Activated naive CD4-positive, alpha-beta T cell treated with anti-CD3 and anti-CD28 coated beads, Interleukin-2, amount 50 U/mL, for 24 hours (primary cell): ENCODE results near the gene RFC4.

ENCODE experiments used
- H3K27ac Mint-ChIP-seq: one replicate; pipeline ENCODE4 v1.8.0; 2021; ENCODE audit warnings: mild to moderate bottlenecking, mixed read lengths
- H3K27me3 Mint-ChIP-seq: one replicate; pipeline ENCODE4 v1.8.0; 2021; ENCODE audit warnings: mixed read lengths
- H3K36me3 Mint-ChIP-seq: one replicate; pipeline ENCODE4 v1.8.0; 2021; ENCODE audit warnings: mixed read lengths
- H3K4me1 Mint-ChIP-seq: one replicate; pipeline ENCODE4 v1.8.0; 2021; ENCODE audit warnings: mixed read lengths
- H3K4me3 Mint-ChIP-seq: one replicate; pipeline ENCODE4 v1.8.0; 2021; ENCODE audit warnings: mild to moderate bottlenecking, mixed read lengths
- H3K9me3 Mint-ChIP-seq: one replicate; pipeline ENCODE4 v1.8.0; 2021; ENCODE audit warnings: mixed read lengths

RFC4 gene

DNA sequence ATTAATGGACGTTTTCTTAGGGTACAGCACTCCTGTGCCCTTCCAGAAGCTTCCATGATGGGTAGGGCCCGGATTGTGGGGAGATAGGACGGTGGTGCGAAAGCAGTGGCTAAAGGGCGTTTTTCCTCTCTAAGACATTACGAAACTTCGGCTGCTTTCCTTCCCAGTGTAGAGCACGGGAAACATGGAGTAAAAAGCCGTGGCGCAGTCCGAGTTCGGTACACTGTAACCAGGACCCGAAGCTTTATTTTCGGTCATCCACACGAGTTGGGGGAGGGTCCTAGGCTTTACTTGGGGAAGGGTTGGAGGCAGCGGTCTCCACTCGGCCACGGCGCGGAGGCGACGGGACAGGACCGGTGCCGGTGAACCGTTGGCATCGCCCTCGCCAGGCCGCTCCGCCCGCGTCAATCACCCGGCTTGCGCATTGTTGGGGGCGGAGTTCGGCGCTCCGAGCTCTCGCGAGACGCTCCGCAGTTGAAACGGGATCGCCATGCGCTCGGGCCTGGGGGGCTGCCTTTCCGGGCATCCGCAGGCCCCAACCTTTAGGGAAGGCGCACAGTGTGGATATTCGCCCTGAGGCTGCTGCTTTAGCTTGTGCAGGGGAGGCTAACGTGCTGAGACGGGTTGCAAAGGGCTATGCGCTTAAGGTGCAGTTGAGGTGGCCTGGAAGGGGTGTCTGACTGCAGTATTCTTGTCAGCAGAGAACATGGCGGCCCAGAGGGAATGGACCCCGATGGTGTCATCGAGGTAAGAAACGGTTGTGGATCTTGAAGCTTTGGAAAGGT is 22.4 kb downstream of the RFC4 start:
- Mint-ChIP-seq H3K4me3 (peak overlapping the region; percentile 97), H3K36me3 (peaks cover 47% of the 10 kb centered on the region), H3K4me1 (peaks cover 44% of the 10 kb centered on the region), H3K27me3 (no peaks in the 10 kb centered on the region), H3K9me3 (no peaks in the 10 kb centered on the region), H3K27ac (peak overlapping the region; percentile 98)

DNA sequence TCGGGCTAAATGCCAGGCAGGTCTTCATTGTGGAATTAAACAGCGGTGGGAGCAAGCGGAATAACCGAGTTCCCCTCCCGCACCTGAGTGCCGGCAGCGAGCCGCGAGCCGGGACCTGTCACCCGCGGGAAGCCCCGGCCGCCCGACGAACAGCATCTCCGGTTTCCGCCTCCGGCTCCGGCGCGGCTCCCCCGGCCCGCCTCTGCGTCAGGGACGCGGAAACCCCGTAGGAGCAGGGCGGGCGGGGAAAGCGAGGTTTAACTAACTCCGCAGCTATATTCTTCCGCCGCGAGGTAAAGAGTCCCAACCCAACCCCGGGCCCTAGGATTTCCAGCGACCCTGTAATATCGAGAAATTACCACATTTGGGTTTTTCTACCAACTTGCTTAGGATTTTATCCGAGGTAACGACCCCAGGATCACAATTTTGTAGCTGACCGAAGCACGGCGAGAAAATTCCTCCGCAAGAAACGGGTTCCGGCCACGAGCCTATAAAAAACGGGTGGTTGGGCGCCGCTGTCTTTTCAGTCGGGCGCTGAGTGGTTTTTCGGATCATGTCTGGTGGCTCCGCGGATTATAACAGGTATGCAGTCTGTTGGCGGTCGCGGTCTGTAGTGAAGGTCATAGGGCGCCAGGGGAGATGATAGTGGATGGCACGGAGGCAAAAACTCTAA is 23.1 kb downstream of the RFC4 start, which contains the start of gene EIF4A2:
EIF4A2 (plus strand) TSS at position 520 of the 673 bp plus-strand sequence; CDS start at position 554, 34 bp downstream.
- Mint-ChIP-seq H3K4me1 (peaks cover 36% of the 10 kb centered on the region), H3K27ac (peak within 1 kb of the TSS; percentile 98), H3K27me3 (no peaks in the 10 kb centered on the region), H3K36me3 (peaks cover 41% of the 10 kb centered on the region), H3K9me3 (no peaks in the 10 kb centered on the region), H3K4me3 (peak within 1 kb of the TSS; percentile 97)

DNA sequence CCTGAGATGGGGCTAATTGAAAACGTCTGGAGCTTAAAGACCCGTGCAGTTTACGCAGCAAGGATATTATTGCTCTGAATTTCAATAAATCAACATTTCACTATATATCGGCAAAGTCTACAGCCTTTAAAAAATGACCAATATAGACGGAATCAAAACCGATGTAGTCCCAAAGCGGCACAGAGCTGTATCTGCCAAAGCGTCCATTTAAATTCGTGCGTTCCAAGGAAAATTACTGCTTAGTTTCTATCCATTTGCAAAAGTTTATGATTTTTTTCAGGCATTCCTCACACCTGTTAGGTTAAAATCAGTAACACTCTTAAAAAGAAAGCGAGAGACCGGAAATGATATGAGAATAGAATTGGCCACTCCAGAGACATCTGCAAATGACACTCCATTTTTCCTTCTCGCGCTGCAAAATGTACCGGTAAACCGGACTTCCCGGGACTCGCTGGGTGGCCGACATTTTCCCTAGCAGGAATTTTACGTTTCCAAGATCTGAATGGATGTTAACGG is 23.7 kb downstream of the RFC4 start:
- peak overlapping the region; percentile 98 for H3K27ac Mint-ChIP-seq
- no peaks in the 10 kb centered on the region for H3K27me3 Mint-ChIP-seq
- peak overlapping the region; percentile 97 for H3K4me3 Mint-ChIP-seq
- peaks cover 35% of the 10 kb centered on the region for H3K36me3 Mint-ChIP-seq
- no peaks in the 10 kb centered on the region for H3K9me3 Mint-ChIP-seq
- H3K4me1 Mint-ChIP-seq: peaks cover 30% of the 10 kb centered on the region

DNA sequence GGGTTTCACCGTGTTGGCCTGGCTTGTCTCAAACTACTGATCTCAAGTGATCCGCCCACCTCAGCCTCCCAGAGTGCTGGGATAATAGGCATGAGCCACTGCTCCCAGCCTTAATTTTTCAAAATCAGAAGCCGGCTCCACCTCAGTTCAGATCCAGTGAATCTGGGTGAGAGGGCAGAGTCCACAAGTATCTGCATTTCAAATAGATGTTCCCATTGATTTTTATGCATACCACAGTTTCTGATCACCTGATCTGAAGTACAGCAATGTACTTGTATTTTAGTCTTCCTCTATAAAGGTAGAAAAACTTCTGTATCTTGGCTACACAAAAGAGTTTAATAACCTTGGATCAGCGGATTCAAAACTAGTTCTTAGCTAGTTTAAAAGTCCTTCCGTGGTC is 27.1 kb downstream of the RFC4 start:
- Mint-ChIP-seq H3K36me3 (peaks cover 6% of the 10 kb centered on the region), H3K27ac (no peak overlapping the region), H3K4me3 (no peak overlapping the region), H3K4me1 (peaks cover 7% of the 10 kb centered on the region), H3K27me3 (no peaks in the 10 kb centered on the region), H3K9me3 (no peaks in the 10 kb centered on the region)

DNA sequence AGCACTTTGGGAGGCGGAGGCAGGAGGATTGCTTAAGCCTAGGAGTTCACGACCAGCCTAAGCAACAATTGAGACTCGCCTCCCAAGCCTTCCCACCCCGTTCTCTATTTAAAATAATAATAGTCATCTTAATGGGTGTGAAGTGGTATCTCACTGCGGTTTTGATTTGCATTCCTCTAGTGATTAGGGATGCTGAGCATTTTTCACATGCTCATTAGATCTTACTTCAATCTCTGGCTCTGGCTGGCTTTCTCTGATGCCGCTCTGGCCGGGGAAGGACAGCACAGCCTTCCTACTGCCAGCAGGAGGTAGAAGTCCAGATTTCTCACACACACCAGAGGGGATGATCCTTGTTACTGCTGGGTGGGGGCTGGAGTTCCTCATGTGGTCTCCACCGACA is 30.3 kb downstream of the RFC4 start:
- Mint-ChIP-seq H3K4me1 (peaks cover 19% of the 10 kb centered on the region), H3K27me3 (no peaks in the 10 kb centered on the region), H3K36me3 (no peaks in the 10 kb centered on the region), H3K27ac (no peak overlapping the region), H3K4me3 (no peak overlapping the region), H3K9me3 (no peaks in the 10 kb centered on the region)

DNA sequence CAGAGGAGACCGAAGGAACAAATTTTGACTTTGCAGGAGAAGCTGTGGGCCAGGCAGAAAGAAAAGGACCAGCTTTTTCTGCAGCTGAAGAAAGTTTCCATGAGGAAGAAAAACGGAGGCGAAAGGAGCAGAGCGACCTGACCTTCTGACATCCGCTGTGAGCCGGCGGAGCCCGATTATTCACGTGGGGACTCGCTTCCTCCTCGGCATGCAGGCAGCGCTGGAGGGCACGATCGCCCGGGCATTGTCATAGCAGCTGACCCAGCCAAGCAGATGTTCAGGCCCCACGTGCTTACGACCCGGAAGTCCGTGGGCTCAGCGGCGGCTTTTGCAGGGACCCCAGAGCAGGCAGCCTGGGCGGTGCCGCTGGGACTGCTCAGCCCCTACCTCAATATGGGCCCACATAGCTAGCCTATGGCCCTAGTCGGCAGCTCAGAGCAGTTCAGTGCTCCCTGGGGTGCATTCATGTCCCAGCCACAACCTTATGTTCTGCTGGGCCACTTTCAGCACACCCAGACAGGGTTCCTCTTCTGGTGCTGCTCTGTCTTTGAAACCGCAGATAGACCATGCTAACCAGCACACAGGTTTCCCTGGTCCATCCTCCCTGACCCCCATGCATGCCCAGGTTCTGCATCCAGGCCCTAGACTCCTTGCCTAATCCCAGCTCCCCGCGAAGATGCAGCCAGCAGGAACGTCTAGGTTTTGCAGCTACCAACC is 33.4 kb downstream of the RFC4 start:
- no peaks in the 10 kb centered on the region for H3K36me3 Mint-ChIP-seq
- peak overlapping the region; percentile 95 for H3K27ac Mint-ChIP-seq
- H3K9me3 Mint-ChIP-seq: no peaks in the 10 kb centered on the region
- H3K27me3 Mint-ChIP-seq: no peaks in the 10 kb centered on the region
- peak overlapping the region; percentile 92 for H3K4me3 Mint-ChIP-seq
- peaks cover 19% of the 10 kb centered on the region for H3K4me1 Mint-ChIP-seq

DNA sequence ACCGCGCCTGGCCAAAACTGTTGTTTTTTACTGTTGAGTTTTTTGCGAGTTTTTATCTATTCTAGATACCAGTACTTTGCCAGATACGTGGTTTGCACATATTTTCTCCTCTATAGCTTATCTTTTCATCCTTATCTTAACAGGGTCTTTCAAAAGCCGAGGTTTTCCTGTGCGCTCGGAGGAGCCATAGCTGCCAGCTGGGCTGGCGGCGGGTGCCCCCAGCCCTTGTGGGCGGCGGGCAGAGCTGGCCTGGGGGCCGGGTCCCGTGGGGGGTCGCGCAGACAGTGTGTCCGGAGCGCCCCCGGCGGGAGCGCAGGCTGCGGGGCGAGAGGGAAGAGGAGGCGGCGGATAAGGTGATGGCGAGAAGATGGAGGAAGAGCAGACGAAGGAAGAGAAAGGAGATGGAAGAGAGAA is 34.0 kb downstream of the RFC4 start:
- Mint-ChIP-seq H3K4me3 (peak overlapping the region; percentile 92), H3K27ac (peak overlapping the region; percentile 95), H3K9me3 (no peaks in the 10 kb centered on the region), H3K36me3 (no peaks in the 10 kb centered on the region), H3K27me3 (no peaks in the 10 kb centered on the region), H3K4me1 (peaks cover 19% of the 10 kb centered on the region)

DNA sequence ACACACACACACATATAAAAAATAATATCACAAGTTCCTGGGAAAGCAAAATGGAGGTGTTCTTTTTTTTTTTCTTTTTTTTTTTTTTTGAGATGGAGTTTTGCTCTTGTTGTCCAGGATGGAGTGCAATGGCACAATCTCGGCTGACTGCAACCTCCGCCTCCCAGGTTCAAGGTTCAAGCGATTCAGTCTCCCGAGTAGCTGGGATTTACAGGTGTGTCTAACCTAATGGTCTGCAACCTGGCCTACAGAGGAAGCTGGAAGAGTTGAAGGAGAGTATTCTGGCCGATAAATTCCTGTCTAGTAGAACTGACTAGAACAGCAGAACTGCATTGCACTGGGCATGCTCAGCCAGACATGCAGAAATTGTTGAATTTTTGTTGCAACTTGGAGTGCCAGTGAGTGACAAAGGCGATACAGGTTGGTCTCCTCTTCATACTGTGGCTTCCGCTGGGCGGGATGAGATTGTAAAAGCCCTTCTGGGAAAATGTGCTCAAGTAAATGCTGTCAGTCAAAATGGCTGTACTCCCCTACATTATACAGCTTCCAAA is 45.3 kb downstream of the RFC4 start:
- Mint-ChIP-seq H3K27me3 (no peaks in the 10 kb centered on the region), H3K27ac (no peak overlapping the region), H3K36me3 (no peaks in the 10 kb centered on the region), H3K9me3 (no peaks in the 10 kb centered on the region), H3K4me1 (no peaks in the 10 kb centered on the region), H3K4me3 (no peak overlapping the region)

DNA sequence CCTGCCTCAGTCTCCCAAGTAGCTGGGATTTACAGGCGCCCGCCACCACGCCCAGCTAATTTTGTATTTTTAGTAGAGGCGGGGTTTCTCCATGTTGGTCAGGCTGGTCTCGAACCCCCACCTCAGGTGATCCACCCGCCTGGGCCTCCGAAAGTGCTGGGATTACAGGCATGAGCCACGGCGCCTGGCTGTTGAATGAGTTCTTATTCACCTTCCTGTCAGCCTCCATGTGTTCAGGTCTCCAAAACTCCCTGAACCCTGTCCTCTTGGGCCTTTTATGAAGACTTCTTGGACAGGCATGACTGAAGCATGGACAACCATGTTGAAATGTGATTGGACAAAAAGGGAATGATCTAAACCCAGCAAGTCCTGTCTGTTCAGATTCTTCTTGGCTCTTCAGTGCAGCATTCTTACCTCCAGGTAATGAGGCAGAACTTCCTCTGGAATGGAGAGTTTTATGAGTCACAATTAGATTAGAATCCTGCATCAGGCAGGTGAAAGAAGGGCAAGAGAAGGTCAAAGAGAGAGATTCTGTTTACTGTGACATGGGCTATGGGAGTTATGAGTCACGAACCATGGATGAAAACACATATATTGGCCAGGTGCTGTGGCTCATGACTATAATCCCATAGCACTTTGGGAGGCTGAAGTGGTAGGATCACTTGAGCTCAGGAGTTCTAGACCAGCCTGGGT is 46.0 kb downstream of the RFC4 start:
- H3K27me3 Mint-ChIP-seq: no peaks in the 10 kb centered on the region
- no peaks in the 10 kb centered on the region for H3K4me1 Mint-ChIP-seq
- no peak overlapping the region for H3K4me3 Mint-ChIP-seq
- H3K36me3 Mint-ChIP-seq: no peaks in the 10 kb centered on the region
- H3K9me3 Mint-ChIP-seq: no peaks in the 10 kb centered on the region
- H3K27ac Mint-ChIP-seq: no peak overlapping the region

DNA sequence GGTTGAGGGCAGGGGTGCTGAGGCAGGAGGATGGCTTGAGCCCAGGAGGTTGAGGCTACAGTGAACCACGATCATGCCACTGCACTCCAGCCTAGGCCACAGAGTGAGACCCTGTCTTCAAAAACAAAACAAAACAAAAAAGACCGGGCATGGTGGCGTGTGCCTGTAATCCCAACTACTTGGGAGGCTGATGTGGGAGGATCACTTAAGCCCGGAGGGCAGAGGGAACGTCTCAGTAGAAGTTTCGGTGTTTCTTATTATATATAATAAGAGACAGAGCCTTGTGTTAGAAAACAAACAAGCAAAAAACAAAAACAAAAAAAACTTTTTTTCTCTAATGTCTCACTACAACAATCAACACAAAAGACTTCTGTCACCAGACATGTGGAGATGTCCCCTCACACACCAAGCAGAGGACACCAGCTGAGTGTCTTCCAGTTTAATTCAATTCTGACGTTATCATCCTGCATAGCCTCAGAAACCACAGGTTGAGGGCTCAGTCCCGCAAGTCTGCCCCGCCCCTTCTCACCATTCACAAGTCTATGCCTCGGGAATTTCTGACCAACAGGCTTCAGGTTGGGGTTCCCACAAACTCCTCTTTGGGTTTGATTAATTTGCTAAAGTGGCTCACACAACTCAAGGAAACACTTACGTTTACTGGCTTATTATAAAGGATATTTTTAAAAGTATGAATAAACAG is 46.9 kb downstream of the RFC4 start:
- Mint-ChIP-seq H3K27me3 (no peaks in the 10 kb centered on the region), H3K36me3 (no peaks in the 10 kb centered on the region), H3K27ac (peak overlapping the region; percentile 51), H3K4me1 (no peaks in the 10 kb centered on the region), H3K4me3 (no peak overlapping the region), H3K9me3 (no peaks in the 10 kb centered on the region)

DNA sequence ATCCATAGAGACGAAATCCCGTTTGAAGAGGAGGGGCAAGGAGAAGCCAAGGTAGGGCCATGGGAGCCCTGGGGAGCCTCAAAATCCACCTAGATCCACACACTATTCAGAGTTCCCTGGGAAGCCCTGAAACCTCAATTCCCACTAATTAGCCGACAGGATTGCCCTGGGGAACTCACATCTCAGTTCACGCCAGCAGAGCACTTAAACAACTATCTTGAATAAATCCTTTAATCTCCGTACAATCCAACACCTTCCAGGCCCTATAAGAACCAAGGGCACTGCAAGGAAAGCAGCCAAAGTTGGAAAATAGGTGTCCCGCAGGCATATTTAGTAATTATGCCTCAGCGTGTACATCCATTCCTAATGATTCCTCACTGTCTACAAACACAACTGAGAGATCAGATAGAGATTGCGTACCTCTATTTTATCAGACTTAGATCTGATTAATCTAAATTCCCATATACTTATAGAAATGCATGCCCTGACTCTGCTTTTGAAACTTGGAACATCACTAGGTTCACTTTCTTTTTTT is 48.5 kb downstream of the RFC4 start:
- H3K27me3 Mint-ChIP-seq: no peaks in the 10 kb centered on the region
- peaks cover 8% of the 10 kb centered on the region for H3K4me1 Mint-ChIP-seq
- no peak overlapping the region for H3K4me3 Mint-ChIP-seq
- no peaks in the 10 kb centered on the region for H3K36me3 Mint-ChIP-seq
- no peaks in the 10 kb centered on the region for H3K9me3 Mint-ChIP-seq
- H3K27ac Mint-ChIP-seq: no peak overlapping the region

DNA sequence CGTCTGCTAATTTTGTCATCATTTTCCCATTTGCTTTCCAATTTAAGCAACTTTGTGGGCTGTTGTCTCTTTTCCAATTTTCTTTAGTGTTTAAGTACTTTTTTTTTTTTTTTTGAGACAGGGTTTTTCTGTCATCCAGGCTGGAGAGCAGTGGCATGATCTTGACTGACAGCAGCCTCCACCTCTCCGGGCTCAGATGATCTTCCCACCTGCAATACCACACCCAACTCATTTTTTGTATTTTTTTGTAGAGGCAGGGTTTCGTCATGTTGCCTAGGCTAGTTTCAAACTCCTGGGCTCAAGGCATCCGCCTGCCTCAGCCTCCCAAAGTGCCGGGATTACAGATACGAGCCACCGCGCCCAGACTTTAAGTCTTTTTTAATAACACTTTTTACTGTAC is 49.1 kb downstream of the RFC4 start:
- peaks cover 8% of the 10 kb centered on the region for H3K4me1 Mint-ChIP-seq
- no peaks in the 10 kb centered on the region for H3K36me3 Mint-ChIP-seq
- no peaks in the 10 kb centered on the region for H3K9me3 Mint-ChIP-seq
- no peak overlapping the region for H3K27ac Mint-ChIP-seq
- H3K27me3 Mint-ChIP-seq: no peaks in the 10 kb centered on the region
- H3K4me3 Mint-ChIP-seq: no peak overlapping the region

DNA sequence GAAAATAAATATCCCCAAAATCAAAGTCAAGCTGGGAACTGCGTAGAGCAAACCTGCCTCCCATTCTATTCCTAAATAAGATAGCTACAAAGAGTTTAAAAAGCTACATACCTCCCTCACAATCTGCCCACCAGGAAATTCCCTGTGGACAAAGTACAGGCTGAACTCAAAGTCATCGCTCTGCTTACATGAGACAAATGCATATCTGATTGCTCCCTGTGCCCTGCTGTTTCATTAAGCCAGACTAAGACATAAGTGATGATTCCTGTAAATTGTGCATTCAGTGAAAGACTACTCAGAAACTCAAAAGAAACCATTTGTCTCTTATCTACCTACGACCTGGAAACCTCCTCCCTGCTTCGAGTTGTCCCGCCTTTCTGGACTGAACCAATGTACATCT is 51.4 kb downstream of the RFC4 start:
- no peaks in the 10 kb centered on the region for H3K9me3 Mint-ChIP-seq
- H3K27ac Mint-ChIP-seq: no peak overlapping the region
- H3K4me1 Mint-ChIP-seq: peaks cover 8% of the 10 kb centered on the region
- no peaks in the 10 kb centered on the region for H3K36me3 Mint-ChIP-seq
- H3K4me3 Mint-ChIP-seq: peak overlapping the region; percentile 11
- no peaks in the 10 kb centered on the region for H3K27me3 Mint-ChIP-seq

DNA sequence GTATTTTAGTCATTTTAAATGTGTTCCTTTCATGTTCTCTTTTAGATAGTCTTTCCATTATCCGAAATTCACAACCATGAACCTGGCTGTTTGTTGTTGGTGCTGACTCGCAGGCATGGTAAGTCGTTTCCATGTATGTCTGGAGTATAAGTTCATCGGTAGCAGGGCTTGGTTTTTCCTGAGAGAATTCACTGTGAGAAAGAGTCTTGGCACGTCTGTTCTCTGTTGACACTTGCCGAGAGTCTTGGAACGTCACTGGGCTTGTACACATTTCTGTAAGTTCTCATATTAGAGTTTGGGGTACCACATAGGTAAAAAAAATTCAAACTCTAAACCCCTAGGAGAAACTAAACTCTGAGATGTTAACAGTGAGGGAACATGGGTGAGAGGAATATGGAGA is 52.3 kb downstream of the RFC4 start:
- no peak overlapping the region for H3K27ac Mint-ChIP-seq

More for the DNA sequence above, 52.3 kb downstream of the RFC4 start:
- Mint-ChIP-seq H3K27me3 (no peaks in the 10 kb centered on the region), H3K4me1 (peaks cover 8% of the 10 kb centered on the region), H3K4me3 (no peak overlapping the region), H3K9me3 (no peaks in the 10 kb centered on the region), H3K36me3 (no peaks in the 10 kb centered on the region)
